Stomach (tissue), 9 donors: ENCODE data around the gene MMP3. TPM values are rescaled to one million over a fixed set of nuclear protein-coding genes. Genes with fewer than 3 reads are reported as not detected.

Source experiments
- DNase-seq, 2 donors: peaks; one replicate each; pipeline versions ENCODE4 v3.0.0 to v3.0.0-alpha.2; 2013 to 2019
- H3K27ac ChIP-seq, 5 donors: fragments of 200-600 bp in 4 of 5; sonication (generic) in 4 of 5; one replicate each; pipeline ENCODE4 v1.5.1; 2013 to 2019; ENCODE audit warnings: mild to moderate bottlenecking in 1 of 5, moderate library complexity in 1 of 5
- H3K27me3 ChIP-seq, 3 donors: fragments of 200-600 bp; sonication (generic); one replicate each; pipeline ENCODE4 v1.5.1; 2017 to 2019; ENCODE audit warnings: mixed run types in 1 of 3
- H3K36me3 ChIP-seq, 4 donors: fragments of 200-600 bp; sonication (generic); 1 replicate in 3 of 4; 2 replicates in 1 of 4; pipeline ENCODE4 v1.5.1; 2016 to 2019
- H3K4me1 ChIP-seq, 4 donors: fragments of 200-600 bp; sonication (generic); one replicate each; pipeline ENCODE4 v1.5.1; 2016 to 2019
- H3K4me3 ChIP-seq, 4 donors: fragments of 200-600 bp; sonication (generic) in 3 of 4; one replicate each; pipeline ENCODE4 v1.5.1; 2016 to 2019; ENCODE audit warnings: mild to moderate bottlenecking in 1 of 4
- H3K9me3 ChIP-seq, 4 donors: fragments of 200-600 bp; sonication (generic); one replicate each; pipeline ENCODE4 v1.5.1; 2016 to 2019
- EP300 ChIP-seq: sonication (generic); formaldehyde crosslinking; IDR thresholded peaks from one replicate; pipeline ENCODE4 v1.6.1; 2017; ENCODE audit warnings: antibody characterized with exemption
- POLR2A ChIP-seq, 4 donors: fragments of 450-650 bp; IDR thresholded peaks; one replicate each; pipeline ENCODE4 v1.6.1; 2016; ENCODE audit warnings: antibody characterized with exemption in 4 of 4, control low read depth in 2 of 4, mild to moderate bottlenecking in 1 of 4, moderate library complexity in 1 of 4
- POLR2AphosphoS5 ChIP-seq, 3 donors: sonication (generic); formaldehyde crosslinking; IDR thresholded peaks; one replicate each; pipeline ENCODE4 v1.6.1; 2016; ENCODE audit warnings: antibody characterized with exemption in 3 of 3
- WGBS, 5 donors: extraction: QIAGEN DNeasy Blood & Tissue Kit in 3 of 5; methylation state at CpG; one replicate each; pipeline versions ENCODE4 v1.1.5 to v1.1.7; 2013 to 2018; 5-methylcytosine and 5-hydroxymethylcytosine counted together
- intact Hi-C: fragments of 100-400 bp; cut with DNase I; formaldehyde crosslinking; loops from one replicate; pipeline ENCODE4 v1.15.1; 2023; ENCODE audit warnings: low total_unique reads
- polyA plus RNA-seq, 3 donors: library from polyadenylated mRNA; stranded (reverse); fragments of 200-250 nt; gene quantifications; one replicate each; pipeline ENCODE4 v1.2.3, GENCODE V29; 2013
- total RNA-seq, 5 donors: library from RNA; depleted of rRNA; stranded (reverse); fragments of >200 nt; gene quantifications; one replicate each; pipeline versions ENCODE4 v1.1.0 to v1.2.3, GENCODE V29; 2014 to 2016
- TF ChIP-seq, protein P1 (sequence below), 7 experiments: fragments of 450-650 bp in 4 of 7; fragments of 200-600 bp in 3 of 7; sonication (generic) in 3 of 7; IDR thresholded peaks; one replicate each; pipeline ENCODE4 v1.5.1; 2016 to 2019; ENCODE audit warnings: antibody characterized with exemption in 7 of 7, control low read depth in 2 of 7, mild to moderate bottlenecking in 1 of 7
- donor health status: healthy with polysubstance abuse.
- donor health status: Bipolar disorder and iron deficiency.
- donor health status: healthy.

The MMP3 gene
- total and polyA plus RNA-seq, 8 donors: 0.45 to 37.5 (median 1.7) TPM; not detected in 1

DNA sequence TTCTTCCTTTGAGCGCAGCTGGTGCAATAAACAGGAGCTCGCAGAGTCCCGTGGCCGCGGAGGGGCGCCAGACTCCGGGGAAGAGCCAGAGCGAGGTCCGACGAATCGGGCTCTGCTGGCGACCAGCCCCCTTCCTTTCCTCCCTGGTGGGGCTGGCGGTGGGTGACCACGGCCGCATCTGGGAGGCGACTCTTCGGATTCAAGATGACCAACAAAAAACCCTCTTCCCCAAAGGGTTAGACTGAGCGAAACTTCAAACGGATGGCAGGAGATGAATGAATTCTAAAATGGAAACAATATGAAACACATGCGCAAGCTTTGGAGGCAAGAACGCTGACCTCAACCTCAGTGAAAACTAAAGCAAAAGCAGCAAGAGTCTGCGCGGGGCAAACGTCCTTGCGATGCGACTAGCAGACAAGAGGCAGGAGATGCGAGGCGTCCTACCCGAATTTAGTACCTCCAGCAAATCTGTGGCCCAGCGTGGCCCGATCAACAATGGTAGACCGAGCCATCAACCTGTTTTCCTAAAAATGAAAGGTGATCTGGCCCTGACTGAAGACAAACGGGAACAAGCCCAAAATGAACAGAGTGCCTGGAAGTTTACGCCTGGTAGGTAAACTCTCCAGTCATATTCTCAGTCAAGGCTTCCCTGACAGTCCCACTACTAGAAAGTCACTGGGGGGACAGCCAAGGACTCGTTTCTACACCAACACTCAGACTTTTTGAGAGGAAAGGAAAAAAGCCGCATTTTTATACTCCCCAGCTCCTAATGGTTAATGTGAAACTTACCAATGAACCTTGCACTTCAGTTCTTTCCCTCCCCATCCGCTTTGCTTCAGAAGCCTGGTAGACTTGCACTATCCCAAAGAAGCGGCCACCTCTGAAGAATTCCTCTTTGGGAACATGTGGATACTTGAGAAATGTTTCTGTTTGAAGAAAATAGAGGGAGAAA is 11.6 kb downstream of the MMP3 start:
- Histone ChIP-seq H3K9me3 (no peaks in the 10 kb centered on the region), H3K4me3 (peak overlapping the region in 3 of 4 donors; percentile 20 to 28 (median 25)), H3K4me1 (peaks cover 0 to 34% (median 10%) of the 10 kb centered on the region in 4 donors), H3K27me3 (no peaks in the 10 kb centered on the region), H3K36me3 (no peaks in the 10 kb centered on the region), H3K27ac (no peak overlapping the region)
- WGBS, 5 donors: 49 to 62% (median 53%) methylated on average over 38 of the region's 38 CpGs
- peak in 1 of 2 donors; percentile 82 for DNase-seq
- TF ChIP-seq, protein P1, sequence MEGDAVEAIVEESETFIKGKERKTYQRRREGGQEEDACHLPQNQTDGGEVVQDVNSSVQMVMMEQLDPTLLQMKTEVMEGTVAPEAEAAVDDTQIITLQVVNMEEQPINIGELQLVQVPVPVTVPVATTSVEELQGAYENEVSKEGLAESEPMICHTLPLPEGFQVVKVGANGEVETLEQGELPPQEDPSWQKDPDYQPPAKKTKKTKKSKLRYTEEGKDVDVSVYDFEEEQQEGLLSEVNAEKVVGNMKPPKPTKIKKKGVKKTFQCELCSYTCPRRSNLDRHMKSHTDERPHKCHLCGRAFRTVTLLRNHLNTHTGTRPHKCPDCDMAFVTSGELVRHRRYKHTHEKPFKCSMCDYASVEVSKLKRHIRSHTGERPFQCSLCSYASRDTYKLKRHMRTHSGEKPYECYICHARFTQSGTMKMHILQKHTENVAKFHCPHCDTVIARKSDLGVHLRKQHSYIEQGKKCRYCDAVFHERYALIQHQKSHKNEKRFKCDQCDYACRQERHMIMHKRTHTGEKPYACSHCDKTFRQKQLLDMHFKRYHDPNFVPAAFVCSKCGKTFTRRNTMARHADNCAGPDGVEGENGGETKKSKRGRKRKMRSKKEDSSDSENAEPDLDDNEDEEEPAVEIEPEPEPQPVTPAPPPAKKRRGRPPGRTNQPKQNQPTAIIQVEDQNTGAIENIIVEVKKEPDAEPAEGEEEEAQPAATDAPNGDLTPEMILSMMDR (IDR thresholded peaks at IDR 0.05): peak in 2 of 7 experiments; percentile 7 to 11
- no peak for TF ChIP-seq POLR2AphosphoS5 (IDR thresholded peaks at IDR 0.05)
- intact Hi-C loops: no loop called here

DNA sequence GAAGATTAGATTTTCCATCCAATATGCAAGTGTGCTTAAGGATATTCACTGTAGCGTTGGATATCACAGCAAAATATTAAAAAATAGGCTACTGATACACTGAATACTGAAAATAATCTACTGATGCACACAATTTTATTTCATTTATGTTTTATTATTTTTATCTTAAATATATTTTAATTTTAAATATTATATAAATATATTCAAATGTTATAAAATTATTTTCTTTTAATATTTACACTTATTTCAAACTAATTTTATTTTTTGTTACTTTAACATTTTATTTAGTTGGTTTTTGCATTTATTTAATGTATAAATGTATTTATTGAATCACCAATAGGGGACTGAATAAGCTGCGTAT is 12.3 kb downstream of the MMP3 start:
- intact Hi-C loops: no loop called here
- peak overlapping the region in 1 of 4 donors; percentile 20 for H3K4me3 ChIP-seq
- TF ChIP-seq, protein P1 (IDR thresholded peaks at IDR 0.05): no peak
- TF ChIP-seq EP300 (no peak), POLR2A (IDR thresholded peaks at IDR 0.05) (no peak), POLR2AphosphoS5 (IDR thresholded peaks at IDR 0.05) (no peak)
- no peaks in the 10 kb centered on the region for H3K9me3 ChIP-seq
- no peak overlapping the region for H3K27ac ChIP-seq
- no peaks in the 10 kb centered on the region for H3K36me3 ChIP-seq
- no peaks in the 10 kb centered on the region for H3K27me3 ChIP-seq
- peaks cover 0 to 28% (median 5%) of the 10 kb centered on the region in 4 donors for H3K4me1 ChIP-seq
- no peak for DNase-seq
- WGBS, 5 donors: 58 to 74% (median 68%) methylated on average over 2 of the region's 2 CpGs

DNA sequence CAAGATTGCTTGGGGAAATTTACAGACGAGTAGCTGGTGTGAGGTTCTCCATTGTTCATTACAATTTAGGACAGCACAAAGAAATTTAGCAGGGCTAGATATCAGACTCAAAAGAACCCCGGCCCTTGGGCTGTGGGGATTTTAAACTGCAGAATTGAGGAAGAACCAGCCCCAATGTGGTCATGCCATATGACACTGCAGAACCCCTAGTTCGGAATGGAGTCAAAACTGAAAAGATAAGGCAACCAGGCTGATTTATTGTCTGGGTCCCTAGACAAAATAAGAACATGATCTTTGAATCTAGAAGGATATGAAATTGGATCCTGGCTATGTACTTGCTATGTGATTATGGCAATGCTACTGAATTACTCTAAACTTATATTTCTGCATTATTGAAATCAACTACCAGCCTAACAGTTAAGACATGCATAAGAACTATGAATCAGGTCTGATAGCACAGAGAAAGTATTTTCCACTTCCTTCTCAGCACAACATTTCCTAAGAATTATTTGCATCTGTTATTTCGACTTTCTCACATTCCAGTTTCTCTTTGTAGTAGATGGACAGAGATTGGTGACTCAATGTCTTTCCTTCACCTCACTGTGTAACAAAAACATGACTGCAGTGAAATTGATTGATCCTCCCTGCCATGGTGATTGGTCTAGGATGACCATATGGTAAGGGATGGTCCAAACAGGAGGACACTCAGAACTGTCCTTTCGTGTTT is 13.2 kb downstream of the MMP3 start:
- Histone ChIP-seq H3K4me1 (peaks cover 0 to 18% (median 0%) of the 10 kb centered on the region in 4 donors), H3K9me3 (no peaks in the 10 kb centered on the region), H3K27me3 (no peaks in the 10 kb centered on the region), H3K36me3 (no peaks in the 10 kb centered on the region), H3K4me3 (no peak overlapping the region), H3K27ac (no peak overlapping the region)
- WGBS, 5 donors: 65 to 81% (median 72%) methylated on average over 5 of the region's 5 CpGs
- intact Hi-C loops: no loop called here
- TF ChIP-seq POLR2AphosphoS5 (IDR thresholded peaks at IDR 0.05) (no peak), EP300 (no peak), POLR2A (IDR thresholded peaks at IDR 0.05) (no peak)
- TF ChIP-seq, protein P1 (IDR thresholded peaks at IDR 0.05): no peak
- no peak for DNase-seq

DNA sequence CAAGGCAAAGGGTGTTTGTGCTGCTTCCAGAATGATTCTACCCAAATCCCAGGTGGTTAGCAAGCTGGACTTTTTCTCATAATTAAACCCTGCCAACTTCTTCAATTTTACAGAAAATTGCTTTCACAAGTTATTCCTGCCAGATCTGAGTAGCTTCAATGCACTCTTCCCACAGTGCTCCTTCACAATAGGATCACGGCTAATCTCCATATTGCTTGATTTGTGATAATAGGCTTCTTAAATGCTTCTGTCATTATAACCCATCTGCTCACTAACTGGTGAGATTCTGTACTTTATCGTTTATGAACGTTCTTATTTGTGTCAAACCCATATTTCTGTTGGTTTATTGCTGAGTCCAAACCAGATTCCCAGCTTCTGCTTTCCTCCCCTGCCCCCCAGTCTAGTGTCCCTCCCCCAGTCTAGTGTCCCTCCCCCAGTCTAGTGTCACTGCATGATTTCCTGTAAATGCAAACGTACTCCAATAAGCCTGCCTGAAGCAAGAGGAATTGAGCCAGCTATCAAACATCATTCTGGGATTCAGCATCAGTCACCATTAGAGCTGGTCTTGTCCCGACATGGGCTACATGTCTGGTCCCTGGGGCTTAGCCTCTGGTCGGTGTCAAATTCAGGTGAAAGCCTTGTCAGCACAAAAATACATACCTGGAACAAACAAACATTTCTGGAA is 14.0 kb downstream of the MMP3 start:
- H3K27ac ChIP-seq: no peak overlapping the region
- no peak for TF ChIP-seq EP300
- TF ChIP-seq, protein P1 (IDR thresholded peaks at IDR 0.05): no peak
- no peak for TF ChIP-seq POLR2AphosphoS5 (IDR thresholded peaks at IDR 0.05)
- no peak for TF ChIP-seq POLR2A (IDR thresholded peaks at IDR 0.05)
- intact Hi-C loops: no loop called here
- DNase-seq: no peak
- WGBS, 5 donors: 63 to 77% (median 70%) methylated on average over 6 of the region's 6 CpGs
- no peaks in the 10 kb centered on the region for H3K27me3 ChIP-seq
- peaks cover 0 to 15% (median 0%) of the 10 kb centered on the region in 4 donors for H3K4me1 ChIP-seq
- H3K36me3 ChIP-seq: no peaks in the 10 kb centered on the region
- H3K4me3 ChIP-seq: no peak overlapping the region
- H3K9me3 ChIP-seq: no peaks in the 10 kb centered on the region
